GM12801 (cell line): ENCODE data around the gene GSTO1.

Experiments used
- TF ChIP-seq, protein P1 (sequence below): IDR thresholded peaks from one replicate; pipeline ENCODE4 v1.5.1; 2011; ENCODE audit warnings: control low read depth; ENCODE audit not compliant: insufficient read length; ENCODE audit errors: extremely low read depth

GSTO1 gene

DNA sequence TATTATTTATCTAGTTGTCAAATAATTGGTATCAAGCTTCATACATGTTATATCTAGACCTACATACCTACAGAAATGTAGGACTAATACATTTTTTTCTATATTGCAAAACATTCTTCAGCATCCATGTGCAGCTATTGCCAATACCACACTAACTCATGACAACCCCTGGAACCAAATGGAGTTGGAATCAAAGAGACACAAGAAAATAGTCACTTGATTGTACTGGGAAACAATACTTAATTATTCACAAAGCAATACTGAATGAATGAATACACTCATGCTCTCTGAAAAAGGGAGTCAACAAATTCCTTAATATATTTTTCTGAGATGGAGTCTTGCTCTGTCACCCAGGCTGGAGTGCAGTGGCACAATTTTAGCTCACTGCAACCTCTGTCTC, 12.1 kb upstream of the GSTO1 start:
- TF ChIP-seq, protein P1, sequence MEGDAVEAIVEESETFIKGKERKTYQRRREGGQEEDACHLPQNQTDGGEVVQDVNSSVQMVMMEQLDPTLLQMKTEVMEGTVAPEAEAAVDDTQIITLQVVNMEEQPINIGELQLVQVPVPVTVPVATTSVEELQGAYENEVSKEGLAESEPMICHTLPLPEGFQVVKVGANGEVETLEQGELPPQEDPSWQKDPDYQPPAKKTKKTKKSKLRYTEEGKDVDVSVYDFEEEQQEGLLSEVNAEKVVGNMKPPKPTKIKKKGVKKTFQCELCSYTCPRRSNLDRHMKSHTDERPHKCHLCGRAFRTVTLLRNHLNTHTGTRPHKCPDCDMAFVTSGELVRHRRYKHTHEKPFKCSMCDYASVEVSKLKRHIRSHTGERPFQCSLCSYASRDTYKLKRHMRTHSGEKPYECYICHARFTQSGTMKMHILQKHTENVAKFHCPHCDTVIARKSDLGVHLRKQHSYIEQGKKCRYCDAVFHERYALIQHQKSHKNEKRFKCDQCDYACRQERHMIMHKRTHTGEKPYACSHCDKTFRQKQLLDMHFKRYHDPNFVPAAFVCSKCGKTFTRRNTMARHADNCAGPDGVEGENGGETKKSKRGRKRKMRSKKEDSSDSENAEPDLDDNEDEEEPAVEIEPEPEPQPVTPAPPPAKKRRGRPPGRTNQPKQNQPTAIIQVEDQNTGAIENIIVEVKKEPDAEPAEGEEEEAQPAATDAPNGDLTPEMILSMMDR, result no peak

DNA sequence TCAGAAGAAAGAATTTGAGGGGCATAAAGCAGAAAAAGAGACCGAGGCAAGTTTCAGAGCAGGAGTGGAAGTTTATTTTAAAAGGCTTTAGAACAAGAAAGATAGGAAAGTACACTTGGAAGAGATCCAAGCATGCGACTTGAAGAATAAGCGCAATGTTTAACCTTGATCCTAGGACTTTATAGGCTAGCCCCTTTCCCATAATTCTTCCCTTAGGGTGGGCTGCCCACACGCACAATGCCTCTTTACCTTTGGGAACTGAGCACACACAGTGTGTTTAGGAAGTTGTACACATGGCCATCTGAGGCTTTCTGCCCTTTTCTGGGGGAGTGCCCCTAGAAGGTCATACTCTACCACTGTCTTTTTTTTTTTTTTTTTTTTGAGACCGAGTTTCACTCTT, 11.2 kb upstream of the GSTO1 start:
- TF ChIP-seq, protein P1, result no peak

DNA sequence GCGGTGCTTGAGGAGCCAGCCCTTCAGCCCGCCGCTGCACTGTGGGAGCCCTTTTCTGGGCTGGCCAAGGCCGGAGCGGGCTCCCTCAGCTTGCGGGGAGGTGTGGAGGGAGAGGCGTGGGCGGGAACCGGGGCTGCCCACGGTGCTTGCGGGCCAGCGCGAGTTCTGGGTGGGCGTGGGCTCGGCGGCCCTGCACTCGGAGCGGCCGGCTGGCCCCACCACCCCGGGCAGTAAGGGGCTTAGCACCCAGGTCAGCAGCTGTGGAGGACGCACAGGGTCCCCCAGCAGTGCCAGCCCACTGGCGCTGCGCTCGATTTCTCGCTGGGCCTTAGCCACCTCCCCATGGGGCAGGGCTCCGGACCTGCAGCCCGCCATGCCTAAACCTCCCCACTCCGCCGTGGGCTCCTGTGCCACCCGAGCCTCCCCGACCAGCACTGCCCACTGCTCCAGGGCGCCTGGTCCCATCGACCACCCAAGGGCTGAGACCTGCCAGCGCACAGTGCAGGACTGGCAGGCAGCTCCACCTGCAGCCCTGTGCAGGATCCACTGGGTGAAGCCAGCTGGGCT, 9.5 kb upstream of the GSTO1 start:
- TF ChIP-seq, protein P1, result no peak

DNA sequence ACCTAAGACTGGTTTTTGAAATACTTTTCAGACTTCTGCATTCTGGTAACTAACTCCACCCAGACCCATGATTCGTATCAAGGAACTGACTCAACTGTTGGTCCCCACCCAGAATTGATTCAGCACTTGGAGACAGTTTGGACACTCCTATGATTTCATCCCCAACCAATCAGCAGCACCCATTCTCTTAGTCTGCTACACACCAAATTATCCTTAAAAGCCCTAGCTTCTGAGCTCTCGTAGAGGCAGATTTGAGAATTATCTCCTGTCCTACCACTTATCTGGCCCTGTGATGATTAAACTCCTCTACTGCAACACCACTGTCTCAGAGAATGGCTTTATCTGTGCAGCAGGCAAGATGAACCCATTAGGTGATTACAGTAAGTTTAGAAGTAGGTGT, 7.7 kb upstream of the GSTO1 start:
- TF ChIP-seq, protein P1, result no peak

DNA sequence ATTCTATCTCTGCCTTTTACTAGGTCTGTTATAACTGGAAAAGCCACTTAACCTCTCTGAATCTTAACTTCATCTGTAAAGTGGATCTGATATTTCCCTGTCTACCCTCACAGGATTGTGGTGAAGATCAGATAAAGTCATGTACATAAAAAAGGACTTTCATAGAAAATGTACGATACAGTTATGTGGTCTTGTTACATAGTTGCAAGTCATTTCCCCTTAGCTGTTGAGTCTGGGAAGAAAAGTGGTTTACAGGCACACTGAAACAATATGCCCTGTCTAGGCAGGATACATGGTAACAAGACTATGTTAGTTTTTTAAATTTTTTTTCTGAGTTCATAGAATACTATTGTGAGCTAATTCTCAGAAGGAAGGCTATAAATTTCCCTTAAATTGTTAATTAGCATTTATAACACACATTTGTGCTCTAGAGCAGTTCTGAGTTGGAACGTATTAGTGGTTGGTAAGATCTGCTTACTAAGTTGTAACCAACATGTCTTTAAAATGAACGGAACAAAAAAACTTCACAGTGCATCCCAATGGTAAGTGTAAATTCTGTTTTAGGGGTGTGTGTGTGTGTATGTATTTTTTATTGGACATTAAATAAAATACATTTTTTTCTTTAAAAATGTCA, 7.1 kb upstream of the GSTO1 start:
- TF ChIP-seq, protein P1, result no peak

DNA sequence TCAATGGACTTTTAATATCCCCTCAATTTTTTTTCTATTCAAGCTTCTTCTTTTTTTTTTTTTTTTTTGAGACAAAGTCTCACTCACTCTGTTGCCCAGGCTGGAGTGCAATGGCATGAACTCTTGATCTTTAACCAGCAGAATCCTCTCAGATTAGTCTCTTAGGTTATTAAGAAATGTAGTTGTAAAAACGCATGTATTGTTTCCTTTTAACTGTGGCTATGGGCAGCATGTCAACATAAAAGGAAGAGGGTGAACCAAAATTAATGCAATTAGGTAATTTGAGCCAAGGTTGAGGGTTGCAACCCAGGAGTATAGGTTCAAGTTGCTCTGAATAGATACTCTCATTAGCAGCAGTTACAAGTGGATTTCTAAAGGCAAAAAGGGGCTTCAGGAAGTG, 4.3 kb upstream of the GSTO1 start:
- TF ChIP-seq, protein P1, result no peak

DNA sequence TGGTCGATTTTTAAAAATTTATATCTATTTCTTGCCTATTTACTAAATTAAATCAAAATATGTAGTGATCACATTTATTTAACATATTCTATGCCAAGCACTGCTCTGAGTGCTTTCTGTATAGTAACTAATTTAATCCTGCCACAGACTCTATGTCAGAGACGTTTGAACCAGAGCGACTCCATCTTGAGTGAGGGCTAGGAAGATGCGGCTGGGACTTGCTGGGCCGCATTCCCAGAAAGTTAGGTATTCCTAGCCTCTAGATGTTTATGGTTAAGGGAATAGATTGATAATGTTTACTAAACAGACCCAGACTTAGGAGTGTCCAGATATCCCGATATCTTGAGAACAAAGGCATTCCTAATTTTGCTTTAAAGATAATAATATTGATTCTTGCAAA, 3.2 kb upstream of the GSTO1 start:
- TF ChIP-seq, protein P1, result no peak
